Measurements from ENCODE around the gene TMEM258. TPM values are rescaled to one million over a fixed set of nuclear protein-coding genes. Genes with fewer than 3 reads are reported as not detected.

TMEM258 gene
- total RNA-seq, 2 donors from 2014 or later, result 8.6 to 29.1 TPM

DNA sequence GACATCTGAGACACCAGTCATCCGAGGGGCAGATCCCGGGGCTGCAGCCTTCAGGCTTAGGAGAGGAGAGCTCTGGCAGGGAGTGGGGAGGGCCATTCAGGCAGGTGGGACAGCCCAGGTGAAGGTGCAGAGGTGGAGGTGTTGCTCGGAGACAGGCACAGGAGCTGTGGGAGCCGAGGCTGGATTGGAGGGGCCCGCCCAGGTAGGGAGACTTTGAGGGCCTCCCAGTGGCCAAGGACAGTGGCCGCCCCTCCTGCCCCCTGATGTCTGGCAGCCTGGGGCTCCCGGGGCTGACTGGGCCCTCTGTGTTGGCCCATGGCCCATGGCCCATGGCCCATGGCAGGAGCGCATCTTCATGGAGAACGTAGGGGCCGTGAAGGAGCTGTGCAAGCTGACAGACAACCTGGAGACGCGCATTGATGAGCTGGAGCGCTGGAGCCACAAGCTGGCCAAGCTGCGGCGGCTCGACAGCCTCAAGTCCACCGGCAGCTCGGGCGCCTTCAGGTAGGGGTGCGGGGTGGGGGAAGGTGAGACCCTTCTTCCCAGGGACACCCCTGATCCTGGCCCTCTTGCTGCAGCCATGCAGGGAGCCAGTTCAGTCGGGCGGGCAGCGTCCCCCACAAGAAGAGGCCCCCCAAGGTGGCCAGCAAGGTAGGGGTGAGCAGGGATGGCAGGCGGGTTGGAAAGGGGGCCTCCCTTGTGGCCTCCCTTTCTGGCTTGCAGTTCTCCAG is 13.3 kb downstream of the TMEM258 start:
- ATAC-seq, result no peak
- H3K4me3 ChIP-seq, result no peak overlapping the region
- no peaks in the 10 kb centered on the region for H3K27me3 ChIP-seq
- TF ChIP-seq POLR2A (IDR thresholded peaks at IDR 0.05), result no peak
- TF ChIP-seq, protein P1, sequence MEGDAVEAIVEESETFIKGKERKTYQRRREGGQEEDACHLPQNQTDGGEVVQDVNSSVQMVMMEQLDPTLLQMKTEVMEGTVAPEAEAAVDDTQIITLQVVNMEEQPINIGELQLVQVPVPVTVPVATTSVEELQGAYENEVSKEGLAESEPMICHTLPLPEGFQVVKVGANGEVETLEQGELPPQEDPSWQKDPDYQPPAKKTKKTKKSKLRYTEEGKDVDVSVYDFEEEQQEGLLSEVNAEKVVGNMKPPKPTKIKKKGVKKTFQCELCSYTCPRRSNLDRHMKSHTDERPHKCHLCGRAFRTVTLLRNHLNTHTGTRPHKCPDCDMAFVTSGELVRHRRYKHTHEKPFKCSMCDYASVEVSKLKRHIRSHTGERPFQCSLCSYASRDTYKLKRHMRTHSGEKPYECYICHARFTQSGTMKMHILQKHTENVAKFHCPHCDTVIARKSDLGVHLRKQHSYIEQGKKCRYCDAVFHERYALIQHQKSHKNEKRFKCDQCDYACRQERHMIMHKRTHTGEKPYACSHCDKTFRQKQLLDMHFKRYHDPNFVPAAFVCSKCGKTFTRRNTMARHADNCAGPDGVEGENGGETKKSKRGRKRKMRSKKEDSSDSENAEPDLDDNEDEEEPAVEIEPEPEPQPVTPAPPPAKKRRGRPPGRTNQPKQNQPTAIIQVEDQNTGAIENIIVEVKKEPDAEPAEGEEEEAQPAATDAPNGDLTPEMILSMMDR (IDR thresholded peaks at IDR 0.05), result no peak
- H3K4me1 ChIP-seq, result peaks cover 22% of the 10 kb centered on the region
- no peak for DNase-seq
- peaks cover 0 to 15% of the 10 kb centered on the region in 2 donors for H3K36me3 ChIP-seq (replicated peaks in 1 of 2; ENCODE audit: insufficient read depth in 1 of 2, low read depth in 2 of 2)
- no peak overlapping the region for H3K27ac ChIP-seq
- WGBS, 2 donors, result 87 to 91% methylated on average over 24 of the region's 24 CpGs
- intact Hi-C loops (cut with DNase I), result no loop called here
- no peaks in the 10 kb centered on the region for H3K9me3 ChIP-seq

DNA sequence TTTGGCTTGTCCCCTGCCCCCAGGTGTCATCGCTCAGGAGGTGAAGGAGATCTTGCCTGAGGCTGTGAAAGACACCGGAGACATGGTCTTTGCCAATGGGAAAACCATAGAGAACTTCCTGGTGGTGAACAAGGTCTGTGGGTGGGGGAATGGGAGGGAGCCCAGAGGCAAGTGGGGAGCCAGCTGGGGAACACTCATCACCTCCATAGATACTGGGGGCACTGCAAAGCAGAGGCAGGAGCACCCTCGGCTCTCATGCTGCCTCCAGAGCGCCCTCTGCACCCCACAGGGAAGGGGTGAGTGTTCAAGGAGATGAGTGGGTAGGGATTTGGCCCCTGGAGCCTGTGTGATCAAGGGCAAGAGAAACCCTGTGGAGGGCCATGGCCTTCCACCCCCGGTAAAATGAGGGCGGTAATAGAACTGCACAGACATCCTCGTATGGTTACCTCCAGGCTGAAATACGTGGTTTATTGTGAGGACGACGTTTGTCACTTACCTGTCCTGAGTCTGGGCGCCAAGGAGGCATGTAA is 14.0 kb downstream of the TMEM258 start:
- Histone ChIP-seq H3K36me3 (replicated peaks in 1 of 2; ENCODE audit: insufficient read depth in 1 of 2, low read depth in 2 of 2) (peaks cover 6 to 8% of the 10 kb centered on the region in 2 donors), H3K27me3 (no peaks in the 10 kb centered on the region), H3K27ac (peak overlapping the region in 1 of 4 donors; percentile 69), H3K9me3 (no peaks in the 10 kb centered on the region), H3K4me1 (peaks cover 22% of the 10 kb centered on the region), H3K4me3 (no peak overlapping the region)
- intact Hi-C loops (cut with DNase I), result no loop called here
- TF ChIP-seq POLR2A (IDR thresholded peaks at IDR 0.05), result no peak
- TF ChIP-seq, protein P1 (IDR thresholded peaks at IDR 0.05), result no peak
- 85 to 87% methylated on average over 11 of the region's 11 CpGs for WGBS, 2 donors
- ATAC-seq (no peak), DNase-seq (no peak)

DNA sequence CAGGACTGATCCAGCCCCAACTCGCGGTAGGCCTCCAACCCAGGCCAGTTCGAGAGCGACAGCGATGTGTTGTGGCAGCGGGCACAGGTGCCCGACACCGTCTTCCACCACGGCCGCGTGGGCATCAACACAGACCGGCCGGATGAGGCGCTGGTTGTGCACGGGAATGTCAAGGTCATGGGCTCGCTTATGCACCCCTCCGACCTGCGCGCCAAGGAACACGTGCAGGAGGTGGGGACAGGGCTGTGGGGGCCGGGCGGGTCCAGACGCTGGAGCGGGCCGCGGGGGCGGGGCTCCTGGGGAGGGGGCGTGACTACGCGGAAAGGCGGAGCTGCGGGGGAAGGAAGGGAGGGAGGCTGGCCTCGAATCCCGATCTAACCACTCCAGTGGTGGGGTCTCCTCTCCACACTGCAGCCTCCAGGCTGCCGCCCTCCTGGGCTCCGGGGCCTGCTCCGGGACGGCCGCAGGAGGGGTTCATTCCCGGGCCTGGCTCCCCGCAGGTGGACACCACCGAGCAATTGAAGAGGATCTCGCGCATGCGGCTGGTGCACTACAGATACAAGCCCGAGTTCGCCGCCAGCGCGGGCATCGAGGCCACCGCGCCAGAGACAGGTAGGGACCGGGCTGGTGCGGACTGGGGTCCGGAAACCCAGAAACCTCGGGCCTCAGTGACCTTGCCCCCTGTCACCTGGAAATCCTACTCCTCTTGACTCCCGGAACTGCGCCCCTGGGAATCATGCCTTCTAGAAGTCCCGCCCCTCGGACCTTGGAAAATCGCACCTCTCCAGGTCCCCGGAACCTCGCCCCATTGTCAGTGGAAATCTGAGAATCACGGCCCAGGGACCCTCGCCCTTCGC is 14.9 kb downstream of the TMEM258 start:
- no peak overlapping the region for H3K4me3 ChIP-seq
- peaks cover 23% of the 10 kb centered on the region for H3K4me1 ChIP-seq
- 30 to 87% methylated on average over 10 to 59 of the region's 67 CpGs for WGBS, 2 donors
- no peaks in the 10 kb centered on the region for H3K9me3 ChIP-seq
- ATAC-seq (peak; percentile 80), DNase-seq (peak; percentile 79 to 91 (median 88))
- peak in 1 of 3 donors; percentile 28 for TF ChIP-seq POLR2A (IDR thresholded peaks at IDR 0.05)
- TF ChIP-seq, protein P1 (IDR thresholded peaks at IDR 0.05), result peak in 1 of 7 experiments; percentile 20
- H3K27ac ChIP-seq, result peak overlapping the region; percentile 69 to 82 (median 70)
- peaks cover 6 to 8% of the 10 kb centered on the region in 2 donors for H3K36me3 ChIP-seq (replicated peaks in 1 of 2; ENCODE audit: insufficient read depth in 1 of 2, low read depth in 2 of 2)
- intact Hi-C loops (cut with DNase I), result no loop called here
- H3K27me3 ChIP-seq, result no peaks in the 10 kb centered on the region

DNA sequence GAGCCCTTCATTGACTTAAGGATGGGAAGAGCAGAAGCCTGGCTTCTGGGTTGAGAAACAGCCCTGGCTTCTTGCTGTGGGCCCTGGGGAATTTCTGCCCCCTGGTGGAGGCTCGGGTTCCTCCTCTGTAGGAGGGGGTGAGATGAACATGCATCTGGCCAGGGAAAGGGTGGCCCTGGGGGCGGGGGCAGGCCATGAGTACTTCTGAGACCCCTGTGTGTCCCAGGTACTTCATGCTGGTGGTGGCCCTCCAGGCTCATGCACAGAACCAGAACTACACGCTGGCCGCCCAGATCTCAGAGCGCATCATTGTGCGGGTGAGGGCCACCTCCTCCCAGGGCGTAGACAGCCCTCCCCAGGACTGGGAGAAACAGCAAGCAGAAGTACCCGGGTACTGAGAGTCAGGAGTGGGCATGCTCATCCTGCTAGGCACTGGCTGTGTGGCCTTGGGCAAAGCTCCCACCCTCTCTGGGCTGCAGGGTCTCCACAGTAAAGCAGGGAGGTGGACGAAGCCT is 15.8 kb downstream of the TMEM258 start:
- Histone ChIP-seq H3K9me3 (no peaks in the 10 kb centered on the region), H3K27me3 (no peaks in the 10 kb centered on the region), H3K36me3 (replicated peaks in 1 of 2; ENCODE audit: insufficient read depth in 1 of 2, low read depth in 2 of 2) (peaks cover 6 to 8% of the 10 kb centered on the region in 2 donors), H3K4me3 (no peak overlapping the region), H3K27ac (peak overlapping the region; percentile 69 to 82 (median 70)), H3K4me1 (peaks cover 31% of the 10 kb centered on the region)
- WGBS, 2 donors, result 57 to 59% methylated on average over 8 to 9 of the region's 9 CpGs
- peak; percentile 76 to 86 (median 82) for DNase-seq
- peak; percentile 76 for ATAC-seq
- no peak for TF ChIP-seq POLR2A (IDR thresholded peaks at IDR 0.05)
- TF ChIP-seq, protein P1 (IDR thresholded peaks at IDR 0.05), result peak; percentile 45 to 90 (median 86)
- intact Hi-C loops (cut with DNase I), result no loop called here

All from body of pancreas (tissue), 4 donors.